ENCODE results near the gene TTC23L. TPM values are rescaled to one million over a fixed set of nuclear protein-coding genes. Genes with fewer than 3 reads are reported as not detected.

TTC23L gene
- polyA plus RNA-seq, 12 donors: 0.13 to 1.9 (median 0.24) TPM; not detected in 2

GRCh38 chr5:34867660-34868059 is 28.7 kb downstream of the TTC23L start:
- DNase-seq: no peak

GRCh38 chr5:34868791-34869190 is 29.8 kb downstream of the TTC23L start:
- DNase-seq: no peak

- no peak for DNase-seq
Measured at GRCh38 chr5:34869256-34869655, 30.3 kb downstream of the TTC23L start.

GRCh38 chr5:34870382-34870781 is 31.4 kb downstream of the TTC23L start:
- DNase-seq: no peak

- DNase-seq: no peak
Measured at GRCh38 chr5:34876275-34876674, 37.3 kb downstream of the TTC23L start.

- no peak for DNase-seq
Measured at GRCh38 chr5:34881246-34881645, 42.3 kb downstream of the TTC23L start.

- no peak for DNase-seq
Measured at GRCh38 chr5:34886392-34887119, 47.6 kb downstream of the TTC23L start.

GRCh38 chr5:34889394-34889793 is 50.4 kb downstream of the TTC23L start:
- no peak for DNase-seq

- DNase-seq: peak; percentile 94
Measured at GRCh38 chr5:34891981-34892380, 53.0 kb downstream of the TTC23L start.

- no peak for DNase-seq
Measured at GRCh38 chr5:34892414-34892813, 53.5 kb downstream of the TTC23L start.

- DNase-seq: no peak
Measured at GRCh38 chr5:34894716-34895115, 55.8 kb downstream of the TTC23L start.

GRCh38 chr5:34895641-34896419 is 56.9 kb downstream of the TTC23L start:
- no peak for DNase-seq

GRCh38 chr5:34897646-34898045 is 58.7 kb downstream of the TTC23L start:
- no peak for DNase-seq

GRCh38 chr5:34898258-34898895 is 59.4 kb downstream of the TTC23L start:
- DNase-seq: peak; percentile 82

GRCh38 chr5:34899066-34899465 is 60.1 kb downstream of the TTC23L start:
- DNase-seq: no peak

- DNase-seq: no peak
Measured at GRCh38 chr5:34900652-34901051, 61.7 kb downstream of the TTC23L start.

- no peak for DNase-seq
Measured at GRCh38 chr5:34903260-34903659, 64.3 kb downstream of the TTC23L start.

GRCh38 chr5:34905564-34905963 is 66.6 kb downstream of the TTC23L start:
- no peak for DNase-seq

GRCh38 chr5:34913072-34913471 is 74.1 kb downstream of the TTC23L start:
- DNase-seq: no peak

- no peak for DNase-seq
Measured at GRCh38 chr5:34914671-34915138, 75.7 kb downstream of the TTC23L start.

GRCh38 chr5:34915139-34915855 is 76.3 kb downstream of the TTC23L start, which contains the start of the genes BRIX1 and RAD1:
TSS of gene BRIX1 (plus strand) at chr5:34915711. CDS start at chr5:34915739, 28 bp downstream.
TSS of gene RAD1 (minus strand) at chr5:34915504. CDS start at chr5:34914892, 612 bp downstream.
- DNase-seq: peak; percentile 98

GRCh38 chr5:34915856-34916192 is 76.9 kb downstream of the TTC23L start:
- no peak for DNase-seq

Measured in muscle of arm (tissue), 12 donors.